ELF-1 (cell line): ENCODE results near the gene LAS1L.
A peak's percentile ranks its signal among the peaks of the same experiment; 100 is the strongest.
"Not testable (repeated sequence)": the region's sequence is repeated elsewhere in the genome, so short reads cannot be mapped to it uniquely, and the experiment has no call there.

Experiments used
- DNase-seq: peaks from one replicate; pipeline ENCODE4 v3.0.0-alpha.2; 2016; ENCODE audit warnings: low read depth, low spot score

The LAS1L gene

DNA sequence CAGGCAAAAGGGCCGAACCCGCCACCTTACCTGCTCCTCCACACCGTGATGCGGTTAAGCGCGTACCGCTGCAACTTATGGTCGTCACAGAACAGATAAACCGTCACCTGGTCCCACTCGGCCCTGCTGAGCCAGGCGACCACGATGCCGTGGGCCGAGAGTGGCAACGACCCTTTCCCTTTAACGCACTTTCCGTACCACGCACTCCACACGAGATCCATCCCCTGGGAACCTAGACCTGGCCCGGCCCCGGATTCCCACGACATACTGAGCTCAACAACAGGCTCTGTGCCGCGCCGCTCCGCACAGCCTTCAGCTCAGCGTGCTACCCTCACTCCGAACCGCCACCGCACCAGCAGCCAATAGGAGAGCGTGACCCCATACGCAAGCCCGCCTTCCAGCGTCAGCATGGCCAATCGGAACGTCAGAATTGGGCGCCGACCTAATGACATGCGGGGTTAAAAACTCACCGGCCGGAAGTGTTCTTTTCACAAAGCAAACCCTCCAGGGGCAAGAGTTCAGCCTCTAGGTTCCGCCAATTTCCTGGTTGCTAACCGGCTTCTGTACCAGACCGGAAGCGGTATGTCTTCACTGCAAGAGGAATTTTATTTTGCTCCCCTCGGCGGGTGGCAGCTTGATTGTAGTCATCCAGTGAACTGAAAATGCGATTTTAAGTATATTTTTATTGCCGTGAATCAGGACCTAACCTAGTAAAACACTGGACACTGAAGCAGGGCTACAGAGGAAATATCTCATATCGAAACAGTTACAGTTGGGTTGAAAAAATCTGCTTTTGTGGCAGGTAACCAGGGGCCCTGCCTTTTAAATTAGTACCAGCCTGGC lies at the start of gene LAS1L:
Gene LAS1L (minus strand): TSS at position 338 of the 843 bp plus-strand sequence. CDS start 72 bp downstream, at position 266.
- DNase-seq = peak; percentile 100

DNA sequence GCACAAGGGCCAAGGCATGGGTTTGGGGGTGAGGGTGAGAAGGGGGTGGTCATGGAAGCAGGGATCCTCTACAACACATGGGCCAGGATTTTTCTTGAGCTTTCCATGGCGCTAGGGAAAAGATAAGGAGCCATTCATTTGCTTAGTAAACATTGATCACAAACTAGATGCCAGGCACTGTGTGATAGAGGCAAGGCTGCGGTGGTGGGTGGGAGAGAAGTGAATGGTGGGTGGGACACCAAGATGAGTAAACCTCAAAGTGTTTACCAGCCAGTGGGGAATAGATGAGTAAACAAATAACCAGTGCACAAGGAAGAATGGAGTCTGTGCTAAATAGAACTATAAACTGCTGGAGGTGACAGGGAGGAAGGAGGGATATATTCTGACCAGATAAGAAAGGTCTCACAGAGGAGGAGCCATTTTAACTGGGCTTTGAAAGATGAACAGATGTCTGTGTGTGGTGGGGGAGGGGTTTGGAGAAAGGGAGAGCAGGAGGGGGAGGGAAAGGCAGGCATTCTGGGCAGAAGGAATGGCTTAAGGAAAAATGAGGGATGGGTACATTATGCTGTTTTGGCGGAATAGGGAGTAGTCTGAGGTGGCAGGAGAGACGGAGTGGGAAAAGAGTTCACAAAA lies 48.0 kb upstream of the LAS1L start:
- peak; percentile 14 for DNase-seq

DNA sequence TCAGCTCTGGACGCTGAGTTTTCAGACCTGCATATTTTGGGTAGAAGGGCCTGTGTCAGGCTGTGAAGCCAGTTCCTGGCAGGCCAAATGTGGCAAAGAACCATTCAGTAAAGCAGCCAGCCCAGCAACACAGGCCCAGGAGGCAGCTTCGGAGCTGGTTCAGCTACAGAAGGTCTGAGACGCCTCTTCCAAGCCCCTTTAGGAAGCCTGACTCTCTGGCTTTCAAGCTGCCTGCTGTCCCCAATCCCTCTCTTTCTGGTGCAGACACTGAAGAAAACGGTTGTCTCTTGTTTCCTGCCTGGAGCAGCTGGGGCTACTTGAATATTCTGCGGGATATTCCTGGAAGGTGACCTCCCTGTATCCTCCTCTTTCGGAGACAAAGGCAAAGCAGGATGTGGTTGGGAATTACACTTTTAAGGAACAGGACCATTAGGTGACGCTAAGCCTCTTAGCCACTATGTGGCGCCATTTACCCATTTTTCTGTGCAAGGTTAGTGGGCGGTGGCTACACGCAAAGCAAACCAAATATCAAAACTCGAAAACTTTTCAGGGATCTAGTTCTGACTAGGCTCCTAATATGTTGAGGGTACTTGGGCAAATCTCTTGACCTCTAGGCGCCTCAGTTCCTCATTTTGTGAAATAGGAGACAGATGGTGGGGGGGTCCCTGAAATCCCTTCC lies 47.2 kb upstream of the LAS1L start:
- peak; percentile 87 for DNase-seq

DNA sequence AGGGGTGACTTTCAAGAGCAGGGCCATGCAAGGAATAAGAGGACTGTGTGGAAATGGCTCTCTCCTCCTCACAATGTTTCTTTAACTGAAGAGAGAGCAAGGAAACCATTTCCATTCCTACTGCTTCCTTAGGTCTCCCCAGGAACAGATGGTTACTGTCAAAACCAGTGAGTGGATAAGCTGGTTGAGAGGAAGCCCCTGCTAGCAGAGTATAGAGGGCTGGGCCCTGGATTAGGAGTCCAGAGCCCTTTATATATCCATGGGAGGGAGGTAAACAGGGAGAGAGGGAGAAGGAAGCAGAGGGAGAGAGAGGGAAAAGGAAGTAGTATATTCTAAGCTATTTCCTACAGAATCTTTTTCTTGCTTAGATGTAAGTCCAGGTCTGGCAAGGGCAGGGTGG lies 43.8 kb upstream of the LAS1L start:
- no peak for DNase-seq

DNA sequence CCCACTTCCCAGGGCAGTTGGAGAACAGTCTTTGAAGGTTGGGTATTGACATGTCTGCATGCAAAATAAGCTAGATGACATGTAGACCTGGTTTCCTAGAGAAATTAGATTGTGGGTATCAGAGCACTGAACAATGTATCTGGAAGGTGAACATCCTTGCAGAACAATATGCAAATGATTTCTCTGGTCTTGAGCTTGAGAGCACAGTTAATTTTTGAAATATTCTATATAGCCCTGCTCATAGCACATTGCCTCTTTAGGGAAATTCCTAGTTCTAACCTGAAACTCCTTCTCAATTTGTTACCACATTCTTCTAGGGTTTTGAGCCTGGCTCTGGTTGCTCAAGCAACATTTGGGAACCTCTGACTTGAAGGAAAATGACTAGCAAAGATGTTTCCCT lies 41.6 kb upstream of the LAS1L start:
- DNase-seq = no peak

DNA sequence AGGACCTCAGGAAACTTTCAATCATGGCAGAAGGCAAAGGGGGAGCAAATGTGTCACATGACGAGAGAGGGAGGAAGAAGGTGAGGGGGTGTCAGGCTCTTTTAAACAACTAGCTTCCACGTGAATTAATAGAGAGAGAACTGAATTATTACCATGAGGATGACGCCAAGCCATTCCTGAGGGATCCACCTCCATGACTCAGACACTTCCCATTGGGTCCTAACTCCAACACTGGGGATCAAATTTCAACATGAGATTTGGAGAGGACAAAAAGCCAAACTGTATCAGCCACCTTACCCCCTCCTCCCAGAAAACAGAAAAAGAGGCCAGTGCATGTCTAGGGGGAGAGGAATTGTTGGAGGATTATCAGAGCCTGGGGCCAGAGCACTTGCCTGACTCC lies 40.4 kb upstream of the LAS1L start:
- no peak for DNase-seq

DNA sequence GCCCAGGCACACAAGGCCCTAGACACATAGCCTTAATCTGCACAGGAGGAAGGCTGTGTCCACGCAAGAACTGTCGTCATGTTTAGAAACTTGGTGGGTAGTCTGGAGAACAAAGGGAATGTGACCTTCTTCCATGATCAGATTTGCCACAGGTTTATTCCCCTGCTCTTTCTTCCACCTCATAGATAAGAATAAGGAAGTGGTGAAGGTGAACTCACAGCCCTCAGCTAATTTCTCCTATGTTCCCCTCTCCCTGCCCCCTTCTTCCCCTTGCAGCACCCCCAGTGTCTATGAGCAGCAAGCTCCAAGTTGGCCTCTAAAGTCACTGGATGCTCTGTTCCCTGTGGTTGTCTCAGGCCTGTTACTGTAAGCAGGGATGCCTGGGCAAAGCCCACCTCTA lies 39.8 kb upstream of the LAS1L start:
- no peak for DNase-seq

DNA sequence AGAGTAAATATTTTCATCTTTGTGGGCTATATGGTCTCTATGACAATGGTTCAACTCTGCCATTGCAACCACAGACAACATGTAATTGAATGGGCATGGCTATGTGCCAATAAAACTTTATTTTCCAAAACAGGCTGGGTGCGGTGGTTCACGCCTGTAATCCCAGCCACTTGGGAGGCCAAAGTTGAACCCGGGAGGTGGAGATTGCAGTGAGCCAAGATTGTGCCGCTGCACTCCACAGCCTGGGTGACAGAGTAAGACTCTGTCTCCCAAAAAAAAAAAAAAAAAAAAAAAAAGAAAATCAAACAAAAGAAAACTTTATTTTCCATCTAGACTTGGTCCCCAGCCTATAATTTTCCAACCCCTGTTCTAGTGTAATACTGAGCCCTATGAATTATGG lies 38.4 kb upstream of the LAS1L start:
- no peak for DNase-seq

DNA sequence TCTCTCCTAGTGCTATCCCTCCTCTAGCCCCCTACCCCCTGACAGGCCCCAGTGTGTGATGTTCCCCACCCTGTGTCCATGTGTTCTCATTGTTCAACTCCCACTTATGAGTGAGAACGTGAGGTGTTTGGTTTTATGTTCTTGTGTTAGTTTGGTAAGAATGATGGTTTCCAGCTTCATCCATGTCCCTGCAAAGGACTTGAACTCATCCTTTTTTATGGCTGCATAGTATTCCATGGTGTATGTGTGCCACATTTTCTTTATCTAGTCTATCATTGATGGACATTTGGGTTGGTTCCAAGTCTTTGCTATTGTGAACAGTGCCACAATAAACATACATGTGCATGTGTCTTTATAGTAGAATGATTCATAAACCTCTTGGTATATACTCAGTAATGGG lies 28.3 kb upstream of the LAS1L start:
- not testable (repeated sequence) for DNase-seq

DNA sequence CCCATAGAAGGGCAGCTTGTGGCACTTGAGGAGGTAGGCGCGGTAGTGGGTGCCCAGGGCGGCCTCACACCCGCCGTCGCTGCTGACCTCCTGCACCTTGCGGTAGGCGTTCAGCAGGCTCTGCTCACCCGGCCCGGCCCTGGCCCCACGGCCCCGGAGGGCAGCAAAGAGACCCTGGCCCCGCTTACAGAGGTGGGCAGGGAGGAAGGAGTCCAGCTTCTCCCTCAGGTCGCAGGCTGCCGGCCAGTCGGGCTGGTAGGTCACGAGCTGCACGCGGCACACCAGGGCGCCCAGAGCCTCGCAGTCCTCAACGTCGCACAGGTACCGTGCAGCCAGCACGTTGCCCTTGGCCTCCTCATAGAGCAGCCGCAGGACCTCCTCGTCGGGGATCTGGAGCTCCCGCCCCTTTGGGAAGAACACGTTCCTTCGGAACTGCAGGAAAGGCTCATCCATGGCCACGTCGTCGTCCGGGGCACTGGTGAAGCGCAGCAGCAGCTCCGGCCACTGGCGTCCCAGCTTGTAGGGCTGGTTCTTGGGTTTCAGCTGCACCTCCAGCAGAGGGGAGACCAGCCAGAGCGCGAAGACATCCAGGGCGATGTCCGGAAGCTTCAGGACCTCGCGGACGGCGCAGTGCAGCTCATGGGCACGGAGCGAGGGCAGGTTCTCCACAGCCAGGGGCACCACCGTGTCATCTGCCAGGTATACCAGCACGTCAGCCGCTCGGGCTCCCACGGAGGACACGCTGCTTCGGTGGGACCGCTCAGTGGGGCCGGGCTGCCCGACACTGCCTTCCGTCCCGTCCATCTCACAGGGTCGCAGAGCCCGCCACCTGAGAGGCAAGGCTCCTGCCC lies 17.1 kb upstream of the LAS1L start:
- no peak for DNase-seq

DNA sequence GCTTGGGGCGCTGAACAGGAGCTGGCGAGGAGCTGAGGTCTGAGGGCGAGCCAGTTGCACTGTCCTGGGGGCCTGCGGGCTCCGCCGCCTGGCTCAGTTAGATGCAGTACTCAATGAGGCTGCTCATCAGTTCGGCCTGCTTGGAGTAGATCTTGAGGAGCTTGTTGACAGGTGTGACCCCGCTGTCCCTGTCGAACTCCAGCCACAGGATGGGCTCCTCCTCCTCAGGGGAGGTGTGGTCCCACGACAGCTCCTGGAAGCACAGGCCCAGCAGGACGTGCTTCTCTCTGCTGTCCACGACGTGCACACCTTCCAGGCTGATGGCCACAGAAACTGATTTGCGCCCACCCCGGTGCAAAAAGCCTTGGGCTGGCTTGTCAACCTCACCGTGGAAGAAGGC lies 16.5 kb upstream of the LAS1L start:
- DNase-seq = no peak

DNA sequence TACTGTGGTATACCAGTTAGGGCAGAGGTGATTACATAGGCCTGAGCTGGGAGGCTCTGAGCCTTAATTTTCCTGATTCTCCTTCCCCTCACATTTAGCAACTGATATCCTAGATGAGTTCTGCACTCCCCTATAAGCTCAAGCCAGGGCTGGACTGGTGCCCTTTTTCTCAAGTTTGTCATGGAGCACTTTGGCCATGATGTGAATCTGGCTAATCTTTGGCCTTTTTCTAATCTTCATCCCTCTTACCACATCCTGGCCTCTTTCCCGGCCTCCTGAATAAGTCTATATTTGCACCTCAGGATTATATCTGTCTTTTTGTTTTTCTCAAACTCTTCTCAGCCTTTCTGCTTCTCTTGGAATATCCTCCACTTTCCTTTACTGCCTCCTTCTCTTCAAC lies 10.9 kb upstream of the LAS1L start:
- no peak for DNase-seq

DNA sequence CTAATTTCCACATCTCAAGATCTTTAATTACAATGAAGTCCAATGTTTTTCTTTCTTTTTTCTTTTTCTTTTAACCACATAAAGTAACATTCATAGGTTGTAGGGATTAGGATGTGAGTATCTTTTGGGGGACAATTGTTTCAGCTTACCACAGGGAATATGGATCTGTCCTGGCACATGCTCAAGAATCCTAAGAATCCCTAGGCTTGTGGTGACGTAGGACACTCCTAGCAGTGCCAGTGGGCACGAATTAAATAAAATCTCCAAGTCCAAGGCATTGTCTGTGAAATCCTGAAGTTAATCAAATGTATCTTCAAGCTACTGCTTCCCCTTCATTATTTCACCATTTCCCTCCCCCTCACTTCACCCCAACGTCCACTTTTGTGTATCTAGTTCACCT lies 2.6 kb upstream of the LAS1L start:
- DNase-seq = no peak

DNA sequence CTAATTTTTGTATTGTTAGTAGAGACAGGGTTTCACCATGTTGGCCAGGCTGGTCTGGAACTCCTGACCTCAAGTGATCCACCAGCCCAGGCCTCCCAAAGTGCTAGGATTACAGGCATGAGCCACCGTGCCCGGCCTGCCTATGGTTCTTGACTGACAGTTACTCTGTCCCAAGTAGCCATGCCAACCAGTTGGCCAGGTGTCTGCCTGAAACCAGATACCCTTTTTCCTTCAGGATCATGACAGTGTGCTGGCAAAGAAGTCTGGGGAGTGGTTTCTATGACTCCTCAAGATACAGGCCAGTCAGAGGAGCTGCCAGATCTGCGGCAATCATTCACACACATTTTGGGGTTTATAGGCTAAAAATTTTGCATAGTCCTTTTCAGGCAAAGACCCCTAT lies 1.7 kb upstream of the LAS1L start:
- no peak for DNase-seq

DNA sequence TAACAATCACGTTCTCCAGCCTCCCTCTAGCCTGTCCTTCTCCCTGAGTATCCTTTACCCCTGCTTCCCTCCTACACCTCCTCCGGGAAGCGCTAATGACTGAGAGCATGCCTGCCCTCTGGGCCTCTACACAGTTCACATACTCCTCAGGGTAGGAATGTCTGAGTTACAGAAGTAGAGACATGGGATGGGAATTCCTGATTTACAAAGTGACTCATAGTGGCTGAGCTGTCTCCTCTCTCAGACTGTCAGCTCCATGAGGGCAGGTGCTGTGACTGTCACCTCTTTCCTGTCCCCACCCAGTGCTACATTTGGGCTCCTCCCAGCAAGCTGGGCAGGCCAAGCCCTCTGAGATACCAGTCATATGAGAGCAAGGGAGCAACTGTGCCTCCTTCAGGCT lies 2.6 kb downstream of the LAS1L start:
- peak; percentile 14 for DNase-seq

DNA sequence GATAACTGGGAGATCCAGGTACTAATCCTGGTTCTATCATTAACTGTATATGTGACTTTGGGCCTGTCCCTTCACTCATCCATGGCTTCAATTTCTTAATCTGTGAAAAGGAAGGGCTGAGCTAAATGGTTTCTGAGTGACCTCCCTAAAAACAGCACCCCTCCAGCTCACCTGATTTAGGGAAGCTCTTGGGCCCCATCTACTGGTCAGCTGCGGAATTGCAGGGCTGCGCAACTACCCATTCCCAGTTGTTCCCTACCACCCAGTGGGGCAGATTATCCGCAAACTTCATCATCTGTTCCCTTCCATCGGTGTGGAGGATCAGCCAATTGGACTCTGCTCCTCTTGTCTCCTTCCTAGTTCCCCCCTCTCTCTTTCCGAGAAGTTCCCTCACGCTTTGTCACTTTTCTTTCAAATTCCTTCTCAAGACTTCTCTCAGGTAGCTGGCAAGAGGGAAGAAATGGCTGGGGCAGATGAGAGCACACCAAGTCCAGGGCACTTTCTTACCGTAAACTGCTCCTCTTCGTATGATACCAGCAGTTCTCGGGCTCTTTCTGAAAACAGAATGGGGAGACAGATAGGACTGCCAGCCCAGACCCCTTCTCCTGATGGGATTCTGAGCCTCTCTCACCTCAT lies 5.8 kb downstream of the LAS1L start:
- peak; percentile 88 for DNase-seq

DNA sequence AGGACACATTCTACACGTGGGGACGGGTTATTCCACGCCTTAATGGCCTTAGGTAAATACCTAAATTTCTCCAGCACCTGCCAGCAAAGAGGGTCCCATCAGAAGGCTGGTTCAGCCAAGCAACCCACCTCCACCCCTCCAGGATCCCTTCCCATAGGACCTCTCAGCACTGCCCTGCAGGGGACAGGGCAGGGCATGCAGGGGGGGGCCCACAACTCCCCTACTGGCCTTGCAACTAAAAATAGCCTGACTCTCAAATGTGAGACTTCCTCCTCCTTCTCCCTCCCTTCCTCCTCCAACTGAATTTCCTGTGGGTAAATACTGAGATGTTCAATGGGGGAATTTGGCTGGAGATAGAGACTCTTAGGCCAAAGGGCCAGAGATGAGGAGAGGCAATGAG lies 6.3 kb downstream of the LAS1L start:
- DNase-seq = no peak

DNA sequence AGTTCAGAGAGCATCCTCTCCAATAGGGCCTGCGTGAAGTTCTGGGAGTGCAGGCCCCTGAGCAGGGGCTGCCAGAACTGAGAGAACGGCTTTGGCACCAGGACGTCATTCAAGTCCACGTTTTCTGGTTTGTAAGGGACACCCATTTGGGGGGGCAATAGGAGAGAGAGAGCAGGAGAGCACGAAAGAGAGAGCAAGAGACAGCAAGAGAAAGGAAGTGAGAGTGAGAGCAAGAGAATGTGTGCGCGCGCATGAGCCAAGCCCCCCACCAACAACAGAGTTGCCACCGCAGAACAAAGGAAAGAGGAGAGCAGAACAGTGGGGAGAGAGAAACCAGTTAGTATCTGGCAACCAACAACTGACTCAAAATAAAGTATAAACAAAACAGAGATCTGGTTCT lies 10.4 kb downstream of the LAS1L start:
- no peak for DNase-seq

DNA sequence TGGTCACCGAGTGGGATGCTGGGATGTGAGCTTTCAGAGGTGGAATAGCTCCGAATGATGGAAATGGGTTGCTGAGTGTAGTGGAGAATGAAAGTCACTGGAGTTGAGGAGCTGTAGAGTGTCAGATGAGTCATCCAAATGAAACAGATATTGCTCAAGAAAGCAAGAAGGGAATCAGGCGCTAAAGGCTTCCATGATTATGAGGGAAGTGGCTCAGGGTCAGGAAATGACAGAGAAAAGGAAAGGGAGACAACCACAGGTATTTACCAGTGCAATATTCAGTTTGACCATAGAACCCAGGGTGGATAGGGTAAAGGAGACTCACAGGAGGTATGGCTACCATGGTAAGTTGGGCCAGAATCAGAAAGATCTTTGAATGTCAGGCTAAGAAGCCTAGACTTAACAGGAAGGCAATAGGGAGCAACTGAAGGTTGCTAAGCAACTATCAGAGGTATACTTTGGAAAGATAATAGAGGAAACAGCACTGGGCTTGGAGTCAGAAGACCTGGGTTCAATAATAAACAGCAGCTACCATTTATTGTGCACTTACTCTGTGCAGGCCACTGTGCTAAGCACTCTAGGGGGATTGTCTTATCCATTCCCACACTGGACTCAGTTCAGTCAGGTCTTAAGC lies 11.7 kb downstream of the LAS1L start:
- DNase-seq = no peak

DNA sequence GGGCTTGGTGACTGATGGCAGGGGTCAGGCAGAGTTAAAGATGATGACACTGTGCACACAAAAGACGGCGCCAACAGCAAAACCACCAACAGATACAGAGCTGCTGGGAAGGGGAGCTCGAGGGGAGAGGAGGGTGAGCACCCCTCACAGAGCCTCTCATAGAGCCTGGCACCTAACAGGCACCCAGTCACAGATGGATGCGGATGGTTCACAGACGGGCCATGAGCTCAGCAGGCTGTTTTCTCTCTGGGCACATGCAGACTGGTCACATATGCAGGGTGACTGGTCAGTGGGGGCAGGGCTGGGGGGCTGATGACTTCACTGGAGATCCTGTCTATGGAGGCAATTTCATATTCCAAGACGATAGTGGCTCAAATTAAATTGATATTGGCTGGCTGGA lies 15.1 kb downstream of the LAS1L start:
- not testable (repeated sequence) for DNase-seq

DNA sequence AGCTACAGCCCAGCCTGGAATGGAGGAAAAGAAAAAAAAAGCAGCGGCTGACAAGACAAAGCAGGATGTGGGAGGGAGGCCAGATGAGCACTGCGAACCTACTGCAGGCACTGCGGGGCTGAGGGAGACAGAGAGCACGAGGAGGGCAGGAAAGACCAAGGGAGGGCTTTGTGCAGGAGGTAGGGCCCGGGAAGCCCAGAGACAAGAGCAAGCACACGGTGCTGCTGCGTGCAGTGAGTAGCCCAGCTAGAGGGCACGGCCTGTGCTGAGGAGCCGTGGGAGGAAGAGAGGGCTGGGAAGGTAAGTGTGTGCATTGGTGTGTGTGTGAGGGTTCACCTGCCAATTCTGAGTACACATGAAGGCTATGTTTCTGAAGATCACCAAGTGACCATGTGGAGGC lies 15.6 kb downstream of the LAS1L start:
- DNase-seq = not testable (repeated sequence)
